ENCODE results near the gene DESI1.

GRCh38 chr22:41657709-41658108 is 36.9 kb upstream of the DESI1 start:
- no peak for TF ChIP-seq POLR2A (IDR thresholded peaks at IDR 0.05; ENCODE audit: low read length)
- no peak for TF ChIP-seq GATA1 (IDR thresholded peaks at IDR 0.05; ENCODE audit: low read depth, low read length)
